ENCODE data around the gene DDX60. TPM values are rescaled to one million over a fixed set of nuclear protein-coding genes. Genes with fewer than 3 reads are reported as not detected.

DDX60 gene
- total RNA-seq, 1 experiment from 2014 or later: 2.7 TPM

GRCh38 chr4:168241953-168242352, 76.6 kb downstream of the DDX60 start:
- POLR2A ChIA-PET: no interaction called here
- Mint-ChIP-seq H3K4me3 (no peak overlapping the region), H3K27me3 (ENCODE audit: low read depth) (0 out of 2 replicates have a peak, but pooled peaks cover 4% of the 10 kb centered on the region), H3K36me3 (peaks cover 39% of the 10 kb centered on the region), H3K27ac (no peak overlapping the region), H3K9me3 (peaks cover 51% of the 10 kb centered on the region), H3K4me1 (no peaks in the 10 kb centered on the region)
- ATAC-seq: no peak
- no peak for DNase-seq (ENCODE audit: low spot score)
- CTCF ChIA-PET: no interaction called here
- TF ChIP-seq OVOL2 (CRISPR knock-in tag; IDR thresholded peaks at IDR 0.05; ENCODE audit: borderline replicate concordance) (no peak), EMX1 (CRISPR knock-in tag; IDR thresholded peaks at IDR 0.05) (no peak), FOXP1 (CRISPR knock-in tag; IDR thresholded peaks at IDR 0.05; ENCODE audit: borderline replicate concordance) (no peak)

- ATAC-seq (no peak), DNase-seq (ENCODE audit: low spot score) (no peak)
- 0 out of 2 replicates have a peak, but pooled peaks cover 4% of the 10 kb centered on the region for H3K27me3 Mint-ChIP-seq (ENCODE audit: low read depth)
- peaks cover 39% of the 10 kb centered on the region for H3K36me3 Mint-ChIP-seq
- H3K27ac Mint-ChIP-seq: no peak overlapping the region
- H3K9me3 Mint-ChIP-seq: peaks cover 51% of the 10 kb centered on the region
- no peaks in the 10 kb centered on the region for H3K4me1 Mint-ChIP-seq
- no peak for TF ChIP-seq RELA (CRISPR knock-in tag; IDR thresholded peaks at IDR 0.05; ENCODE audit: borderline replicate concordance)
- TF ChIP-seq ELF4 (CRISPR knock-in tag; IDR thresholded peaks at IDR 0.05; ENCODE audit: low read depth): no peak
- TF ChIP-seq SP1 (CRISPR knock-in tag; conservative IDR thresholded peaks at IDR 0.05): no peak
- no peak for TF ChIP-seq USF2 (CRISPR knock-in tag; IDR thresholded peaks at IDR 0.05)
- TF ChIP-seq PRRX2 (CRISPR knock-in tag; IDR thresholded peaks at IDR 0.05): no peak
- no peak for TF ChIP-seq PREB (CRISPR knock-in tag; IDR thresholded peaks at IDR 0.05; ENCODE audit: borderline replicate concordance)
- TF ChIP-seq NR3C1 (CRISPR knock-in tag; conservative IDR thresholded peaks at IDR 0.05; ENCODE audit: low read depth): no peak
- no peak for TF ChIP-seq MAX (CRISPR knock-in tag; IDR thresholded peaks at IDR 0.05)
- no peak for TF ChIP-seq ATF3 (CRISPR knock-in tag; conservative IDR thresholded peaks at IDR 0.05)
- no peak for TF ChIP-seq CTCF (IDR thresholded peaks at IDR 0.05)
- no peak for TF ChIP-seq ZNF512 (CRISPR knock-in tag; IDR thresholded peaks at IDR 0.05; ENCODE audit: borderline replicate concordance)
- POLR2A ChIA-PET: no interaction called here
- no peak overlapping the region for H3K4me3 Mint-ChIP-seq
- CTCF ChIA-PET: no interaction called here
Measured at GRCh38 chr4:168240821-168241220, 77.7 kb downstream of the DDX60 start.

GRCh38 chr4:168221301-168221700, 97.3 kb downstream of the DDX60 start:
- H3K4me3 Mint-ChIP-seq: no peak overlapping the region
- DNase-seq (ENCODE audit: low spot score) (no peak), ATAC-seq (no peak)
- no peak overlapping the region for H3K27ac Mint-ChIP-seq
- ChIA-PET CTCF (no interaction called here), POLR2A (no interaction called here)
- no peaks in the 10 kb centered on the region for H3K27me3 Mint-ChIP-seq (ENCODE audit: low read depth)
- no peak for TF ChIP-seq SP1 (CRISPR knock-in tag; conservative IDR thresholded peaks at IDR 0.05)
- no peak for TF ChIP-seq ZNF121 (CRISPR knock-in tag; IDR thresholded peaks at IDR 0.05)
- no peak for TF ChIP-seq TEAD1 (CRISPR knock-in tag; IDR thresholded peaks at IDR 0.05)
- TF ChIP-seq USF1 (CRISPR knock-in tag; IDR thresholded peaks at IDR 0.05): no peak
- no peak for TF ChIP-seq ZNF281 (CRISPR knock-in tag; IDR thresholded peaks at IDR 0.05)
- TF ChIP-seq E2F5 (CRISPR knock-in tag; IDR thresholded peaks at IDR 0.05): no peak
- no peak for TF ChIP-seq EMX1 (CRISPR knock-in tag; IDR thresholded peaks at IDR 0.05)
- TF ChIP-seq ATF1 (CRISPR knock-in tag; IDR thresholded peaks at IDR 0.05): no peak
- TF ChIP-seq ZNF396 (CRISPR knock-in tag; IDR thresholded peaks at IDR 0.05; ENCODE audit: borderline replicate concordance): no peak
- peaks cover 21% of the 10 kb centered on the region for H3K9me3 Mint-ChIP-seq
- H3K4me1 Mint-ChIP-seq: 0 out of 2 replicates have a peak, but pooled peaks cover 3% of the 10 kb centered on the region
- H3K36me3 Mint-ChIP-seq: peaks cover 12% of the 10 kb centered on the region
